Aorta (tissue), 5 donors: ENCODE results near the gene PALM. TPM values are rescaled to one million over a fixed set of nuclear protein-coding genes. Genes with fewer than 3 reads are reported as not detected.
A peak's percentile ranks its signal among the peaks of the same experiment; 100 is the strongest.

Source experiments
- ATAC-seq: fragments of 200-7000 bp; cut with Tn5 transposase; one replicate; pipeline ENCODE4 v1.9.1; 2022; ENCODE audit warnings: moderate library complexity; ENCODE audit not compliant: low FRiP score
- DNase-seq, 2 donors: peaks; one replicate each; pipeline ENCODE4 v3.0.0-alpha.2; 2020
- H3K27ac ChIP-seq, 2 donors: one replicate each; pipeline ENCODE4 v1.5.1; 2013; ENCODE audit warnings: low read length in 2 of 2, mild to moderate bottlenecking in 2 of 2, moderate library complexity in 2 of 2, control low read depth in 1 of 2, inconsistent platforms in 1 of 2, low read depth in 1 of 2
- H3K27me3 ChIP-seq, 2 donors: one replicate each; pipeline ENCODE4 v1.6.1; 2013; ENCODE audit warnings: control low read depth in 1 of 2, low read length in 1 of 2, mild to moderate bottlenecking in 1 of 2, moderate library complexity in 1 of 2; ENCODE audit not compliant: insufficient read depth in 2 of 2, control insufficient read depth in 1 of 2
- H3K36me3 ChIP-seq, 2 donors: one replicate each; pipeline ENCODE4 v1.6.1; 2013; ENCODE audit warnings: control low read depth in 1 of 2, low read length in 1 of 2, mild to moderate bottlenecking in 1 of 2; ENCODE audit not compliant: insufficient read depth in 2 of 2, control insufficient read depth in 1 of 2
- H3K4me1 ChIP-seq, 2 donors: one replicate each; pipeline ENCODE4 v1.6.1; 2013; ENCODE audit warnings: low read length in 2 of 2, control low read depth in 1 of 2, mild to moderate bottlenecking in 1 of 2, moderate library complexity in 1 of 2; ENCODE audit not compliant: insufficient read depth in 2 of 2, control insufficient read depth in 1 of 2
- H3K4me3 ChIP-seq, 2 donors: one replicate each; pipeline ENCODE4 v1.5.1; 2013; ENCODE audit warnings: low read length in 2 of 2, control low read depth in 1 of 2, mild to moderate bottlenecking in 1 of 2
- H3K9me3 ChIP-seq: one replicate; pipeline ENCODE4 v1.6.1; 2013; ENCODE audit warnings: mild to moderate bottlenecking, low read length; ENCODE audit not compliant: control insufficient read depth
- WGBS, 2 donors: extraction: QIAGEN DNeasy Blood & Tissue Kit; methylation state at CpG; one replicate each; pipeline ENCODE4 v1.1.7; 2013; 5-methylcytosine and 5-hydroxymethylcytosine counted together
- intact Hi-C, 2 donors: fragments of 100-400 bp; cut with DNase I; formaldehyde crosslinking; loops; one replicate each; pipeline versions ENCODE4 v1.14.2 to v1.15.0; 2022
- polyA plus RNA-seq, 2 donors: library from polyadenylated mRNA; stranded (reverse); fragments of 200-250 nt; gene quantifications; one replicate each; pipeline ENCODE4 v1.2.3, GENCODE V29; 2013
- total RNA-seq, 2 donors: library from RNA; stranded (reverse); fragmentation: NEBNext Ultra II Directional; extraction: Animal tissue kit (Norgen Biotek cat#: 25700); gene quantifications; one replicate each; pipeline ENCODE4 v1.2.1, GENCODE V29; 2021
- donor health status: healthy with polysubstance abuse.
- donor health status: Bipolar disorder and iron deficiency.
- donor health status: DM: no; HTN: no; CAD: no.
- donor health status: DM: no; HTN: no; CAD: no.
- donor health status: DM: yes; HTN: yes; CAD: no.

Gene PALM
- total and polyA plus RNA-seq, 4 donors, result 0.59 to 75.1 (median 15.0) TPM

DNA sequence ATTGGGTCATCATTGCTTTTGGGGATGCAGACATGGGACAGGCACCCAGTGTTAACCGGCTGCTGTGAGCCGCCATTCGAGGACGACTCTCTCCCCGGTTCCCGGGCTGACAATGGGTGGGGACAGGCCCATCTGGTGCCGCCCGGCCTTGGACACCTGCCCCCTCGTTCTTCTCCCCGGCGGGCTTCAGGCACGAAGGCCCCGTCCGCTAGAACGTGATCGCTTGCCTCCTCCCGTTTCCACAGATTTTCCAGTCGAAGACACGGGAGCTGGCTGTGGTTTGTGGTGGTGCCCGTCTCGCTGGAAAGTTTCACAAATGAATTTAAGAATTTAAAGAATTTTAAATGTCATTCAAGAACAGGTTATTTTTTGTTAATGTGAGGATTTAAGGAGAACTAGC, 2.0 kb downstream of the PALM start:
- Histone ChIP-seq H3K27ac (no peak overlapping the region), H3K4me1 (no peaks in the 10 kb centered on the region), H3K9me3 (peaks cover 4% of the 10 kb centered on the region), H3K36me3 (no peaks in the 10 kb centered on the region), H3K4me3 (no peak overlapping the region), H3K27me3 (no peaks in the 10 kb centered on the region)
- DNase-seq (no peak), ATAC-seq (no peak)
- 55 to 68% methylated on average over 21 of the region's 21 CpGs for WGBS, 2 donors
- intact Hi-C loops, result no loop called here

DNA sequence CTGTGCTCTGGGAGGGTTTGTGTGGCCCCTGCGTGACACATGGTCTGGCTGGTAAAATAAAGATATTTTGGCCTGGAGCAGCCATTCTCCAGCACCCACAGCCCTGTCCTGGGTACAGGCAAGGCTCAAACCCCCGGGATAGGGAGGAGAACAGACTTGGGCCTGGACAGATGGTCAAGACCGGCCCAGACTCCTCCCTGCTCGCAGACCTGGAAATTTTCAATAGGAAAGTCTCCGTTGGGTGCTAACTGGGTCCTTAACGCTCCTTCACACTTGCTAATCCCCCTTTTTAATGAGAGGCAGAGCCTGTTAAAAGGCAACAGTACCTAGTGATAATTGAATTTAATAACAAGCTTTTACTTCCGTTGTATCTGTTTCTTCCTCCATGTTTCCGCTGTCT, 2.5 kb downstream of the PALM start:
- Histone ChIP-seq H3K4me3 (no peak overlapping the region), H3K9me3 (peaks cover 4% of the 10 kb centered on the region), H3K27me3 (no peaks in the 10 kb centered on the region), H3K36me3 (no peaks in the 10 kb centered on the region), H3K4me1 (no peaks in the 10 kb centered on the region), H3K27ac (no peak overlapping the region)
- 78 to 86% methylated on average over 8 of the region's 8 CpGs for WGBS, 2 donors
- intact Hi-C loops, result no loop called here
- no peak for DNase-seq
- ATAC-seq, result no peak

DNA sequence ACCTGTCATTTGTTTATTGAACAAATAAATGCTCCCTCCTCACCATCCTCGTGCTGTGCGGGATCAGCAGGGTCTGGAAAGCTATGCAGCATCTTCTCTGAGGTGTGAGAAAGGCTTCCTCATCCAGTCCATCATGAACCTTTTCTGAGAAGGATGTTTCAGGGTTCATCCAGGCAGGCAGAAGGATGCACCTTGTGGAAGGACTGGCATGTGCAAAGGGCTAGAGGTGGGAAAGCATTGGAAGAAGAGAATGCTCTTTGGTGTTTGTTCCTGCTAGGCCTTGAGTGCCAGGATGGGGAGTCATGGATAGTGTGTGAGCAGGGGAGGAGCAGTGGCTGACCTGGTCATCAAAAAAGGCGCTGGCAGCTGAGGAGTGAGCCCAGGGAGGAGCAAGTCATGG, 6.6 kb downstream of the PALM start:
- Histone ChIP-seq H3K4me3 (no peak overlapping the region), H3K4me1 (no peaks in the 10 kb centered on the region), H3K27me3 (no peaks in the 10 kb centered on the region), H3K27ac (no peak overlapping the region), H3K36me3 (no peaks in the 10 kb centered on the region), H3K9me3 (peaks cover 2% of the 10 kb centered on the region)
- DNase-seq (no peak), ATAC-seq (no peak)
- intact Hi-C loops, result no loop called here
- 93 to 98% methylated on average over 3 of the region's 3 CpGs for WGBS, 2 donors

DNA sequence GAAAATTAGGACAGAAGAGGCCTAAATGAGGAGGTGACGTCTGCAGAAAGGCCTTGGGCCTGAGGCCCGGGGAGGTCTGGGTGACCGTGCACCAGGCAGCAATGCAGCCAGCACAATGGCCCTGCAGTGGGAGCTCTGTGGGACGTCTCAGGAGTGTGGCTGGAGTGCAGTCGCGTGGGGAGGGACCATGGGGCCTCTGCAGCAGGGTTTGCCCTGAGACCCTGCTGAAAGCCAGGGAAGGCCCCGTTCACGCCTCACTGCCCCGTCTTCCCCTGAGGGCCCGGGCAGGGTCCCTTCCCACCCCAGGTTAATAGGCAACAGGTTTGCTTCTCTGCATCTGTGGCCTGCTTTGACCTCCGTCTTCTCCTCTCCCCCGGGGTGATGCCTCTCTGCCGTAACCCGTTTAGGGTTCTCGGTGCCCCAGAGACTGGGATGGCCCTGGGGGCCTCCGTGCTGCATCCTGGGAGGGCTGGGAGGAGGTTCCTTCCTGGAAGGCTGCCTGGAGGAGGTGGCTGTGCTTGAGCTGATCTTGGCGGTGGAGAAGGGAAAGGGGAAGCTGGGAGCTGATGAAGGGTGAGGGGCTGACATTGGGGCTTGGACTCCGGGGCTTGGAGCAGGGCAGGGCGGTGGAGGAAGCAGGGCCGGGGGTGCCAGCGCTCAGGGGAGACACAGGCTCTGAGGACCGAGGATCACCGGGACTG, 9.7 kb downstream of the PALM start:
- Histone ChIP-seq H3K27ac (no peak overlapping the region), H3K4me3 (no peak overlapping the region), H3K4me1 (no peaks in the 10 kb centered on the region), H3K27me3 (no peaks in the 10 kb centered on the region), H3K9me3 (peaks cover 2% of the 10 kb centered on the region), H3K36me3 (no peaks in the 10 kb centered on the region)
- DNase-seq, result no peak
- intact Hi-C loops, result no loop called here
- 69 to 78% methylated on average over 20 to 23 of the region's 23 CpGs for WGBS, 2 donors
- ATAC-seq, result peak; percentile 11

DNA sequence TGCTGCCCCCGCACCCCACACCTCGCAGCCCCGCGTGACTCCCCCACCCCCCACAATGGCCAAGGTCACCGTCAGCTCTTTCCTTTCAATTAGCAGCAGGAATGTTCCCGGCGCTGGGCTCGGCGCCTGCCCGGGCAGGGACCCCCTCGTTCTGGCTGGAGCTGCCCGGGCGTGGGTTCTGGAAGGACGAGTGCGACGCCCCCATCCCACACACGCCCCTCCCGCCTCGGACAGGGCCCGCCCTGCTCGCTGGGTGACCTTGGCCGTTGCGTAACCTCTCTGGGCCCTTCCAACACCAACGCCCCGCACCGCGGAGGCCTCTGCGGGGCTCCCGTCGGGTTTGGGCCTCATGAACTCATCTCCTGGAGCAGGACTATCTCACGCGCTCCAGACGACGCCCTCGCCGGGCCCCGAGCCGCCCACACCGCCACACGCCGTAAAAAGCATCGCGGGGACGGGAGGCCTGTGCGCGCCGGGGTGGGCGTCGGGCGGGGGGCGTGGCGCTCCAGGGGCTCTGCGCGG, 10.3 kb downstream of the PALM start:
- H3K4me3 ChIP-seq, result no peak overlapping the region
- H3K4me1 ChIP-seq, result no peaks in the 10 kb centered on the region
- no peaks in the 10 kb centered on the region for H3K36me3 ChIP-seq
- peak; percentile 88 for ATAC-seq
- no peaks in the 10 kb centered on the region for H3K27me3 ChIP-seq
- H3K27ac ChIP-seq, result no peak overlapping the region
- peak; percentile 78 to 88 for DNase-seq
- 57 to 70% methylated on average over 50 to 54 of the region's 54 CpGs for WGBS, 2 donors
- intact Hi-C loops, result no loop called here
- H3K9me3 ChIP-seq, result peaks cover 2% of the 10 kb centered on the region

DNA sequence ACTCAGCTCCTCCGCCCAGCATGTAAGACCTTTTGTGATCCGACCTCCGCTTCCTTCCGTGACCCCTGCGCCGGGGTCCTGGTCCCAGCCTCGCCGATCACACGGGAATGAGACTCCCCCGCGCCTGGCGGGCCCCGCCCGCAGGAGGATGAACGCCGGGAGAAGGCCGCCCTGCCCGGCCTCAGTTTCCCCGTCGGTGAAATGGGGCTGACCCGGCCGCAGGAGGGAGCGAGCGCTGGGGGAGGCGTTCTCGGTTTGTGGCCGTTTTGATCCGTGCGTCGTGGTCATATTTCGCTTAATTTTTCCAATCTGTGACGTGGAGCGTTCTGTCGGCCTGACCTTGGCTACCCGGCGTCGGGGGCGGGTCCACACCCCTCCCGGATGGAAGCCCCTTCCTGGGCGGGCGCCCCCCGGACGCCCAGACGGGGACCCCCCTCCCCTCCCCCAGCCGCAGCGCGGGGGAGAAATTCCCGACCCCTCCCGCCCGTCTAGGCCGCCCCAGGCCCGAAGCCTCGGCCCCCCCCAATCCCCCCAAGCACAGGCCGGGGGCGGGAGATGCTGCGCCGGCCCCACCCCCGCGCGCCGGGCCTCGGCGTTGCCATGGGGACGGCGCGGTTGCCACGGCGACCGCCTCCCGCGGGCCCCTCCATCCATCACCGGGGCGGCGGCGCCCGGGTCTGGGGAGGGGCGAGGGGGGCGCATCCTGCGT, 11.1 kb downstream of the PALM start:
- Histone ChIP-seq H3K4me3 (no peak overlapping the region), H3K4me1 (no peaks in the 10 kb centered on the region), H3K36me3 (no peaks in the 10 kb centered on the region), H3K9me3 (peaks cover 2% of the 10 kb centered on the region), H3K27ac (no peak overlapping the region), H3K27me3 (no peaks in the 10 kb centered on the region)
- WGBS, 2 donors, result 23 to 37% methylated on average over 47 to 79 of the region's 79 CpGs
- no peak for DNase-seq
- ATAC-seq, result peak; percentile 45
- intact Hi-C loops, result no loop called here

DNA sequence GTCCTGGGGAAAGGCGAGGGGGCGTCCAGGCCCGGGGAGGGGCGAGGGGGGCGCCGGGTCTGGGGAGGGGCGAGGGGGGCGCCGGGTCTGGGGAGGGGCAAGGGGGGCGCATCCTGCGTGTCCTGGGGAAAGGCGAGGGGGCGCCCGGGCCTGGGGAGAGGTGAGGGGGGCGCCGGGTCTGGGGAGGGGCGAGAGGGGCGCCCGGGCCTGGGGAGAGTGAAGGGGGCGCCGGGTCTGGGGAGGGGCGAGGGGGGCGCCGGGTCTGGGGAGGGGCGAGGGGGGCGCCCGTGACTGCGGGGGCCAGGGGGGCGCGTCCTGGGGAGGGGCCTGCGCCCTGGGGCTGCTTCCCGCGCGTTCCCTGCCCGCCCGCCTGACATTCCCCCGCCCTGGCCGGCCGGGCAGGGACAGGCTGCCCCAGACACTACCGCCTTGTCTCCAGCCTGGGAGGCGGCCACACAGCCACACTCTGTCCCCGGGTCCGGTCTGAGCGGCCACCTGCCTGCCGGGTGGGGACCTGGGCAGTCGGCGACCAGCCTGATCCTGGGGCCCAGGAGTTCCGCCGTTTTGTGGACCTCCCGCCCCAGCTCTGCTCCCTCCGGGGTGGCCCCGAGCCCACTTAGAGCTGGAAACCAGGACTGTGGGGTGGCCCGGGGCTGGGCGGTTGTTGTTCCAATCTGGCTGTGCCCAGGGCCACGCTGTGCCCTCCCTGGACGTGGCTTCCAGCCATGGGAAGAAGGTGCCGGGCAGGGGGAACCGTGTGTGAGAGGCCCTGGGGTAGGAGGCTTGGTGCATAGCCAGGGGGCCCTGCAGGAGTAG, 11.8 kb downstream of the PALM start:
- H3K27me3 ChIP-seq, result no peaks in the 10 kb centered on the region
- no peak for ATAC-seq
- no peaks in the 10 kb centered on the region for H3K36me3 ChIP-seq
- no peaks in the 10 kb centered on the region for H3K4me1 ChIP-seq
- H3K4me3 ChIP-seq, result no peak overlapping the region
- peaks cover under 1% of the 10 kb centered on the region for H3K9me3 ChIP-seq
- WGBS, 2 donors, result 7 to 9% methylated on average over 38 to 54 of the region's 58 CpGs
- DNase-seq, result no peak
- no peak overlapping the region for H3K27ac ChIP-seq
- intact Hi-C loops, result no loop called here

DNA sequence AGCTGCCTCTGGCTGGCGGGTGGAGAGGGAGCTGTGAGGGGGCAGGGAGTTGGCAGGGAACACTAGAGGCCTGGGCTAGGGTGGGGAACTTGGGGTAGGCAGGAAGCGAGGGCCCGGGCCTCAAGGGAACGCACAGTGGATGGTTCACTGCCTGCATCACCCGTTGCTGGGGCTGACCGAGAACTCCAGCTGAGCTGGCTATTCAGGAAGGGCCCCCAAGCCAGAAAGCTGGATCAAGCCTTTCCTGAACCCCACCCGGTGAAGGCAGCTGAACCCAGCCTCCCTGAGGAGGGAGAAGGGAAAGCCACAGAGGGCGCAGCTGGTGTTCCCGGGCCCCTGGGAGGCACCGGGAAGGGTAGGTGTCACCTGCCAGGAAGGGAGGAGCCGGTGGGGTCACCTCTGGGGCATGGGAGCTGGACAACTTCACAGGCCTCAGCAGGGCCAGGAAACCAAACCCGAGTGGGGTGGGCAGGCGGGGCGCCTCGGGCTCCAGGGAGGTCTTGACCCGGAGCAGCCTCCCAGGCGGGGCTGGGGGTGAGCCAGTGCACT, 13.9 kb downstream of the PALM start:
- 70 to 72% methylated on average over 17 of the region's 17 CpGs for WGBS, 2 donors
- no peak overlapping the region for H3K27ac ChIP-seq
- H3K27me3 ChIP-seq, result no peaks in the 10 kb centered on the region
- intact Hi-C loops, result no loop called here
- DNase-seq, result no peak
- H3K36me3 ChIP-seq, result no peaks in the 10 kb centered on the region
- H3K4me1 ChIP-seq, result no peaks in the 10 kb centered on the region
- ATAC-seq, result no peak
- no peaks in the 10 kb centered on the region for H3K9me3 ChIP-seq
- no peak overlapping the region for H3K4me3 ChIP-seq
